ENCODE results near the gene CECR2.

The CECR2 gene

DNA sequence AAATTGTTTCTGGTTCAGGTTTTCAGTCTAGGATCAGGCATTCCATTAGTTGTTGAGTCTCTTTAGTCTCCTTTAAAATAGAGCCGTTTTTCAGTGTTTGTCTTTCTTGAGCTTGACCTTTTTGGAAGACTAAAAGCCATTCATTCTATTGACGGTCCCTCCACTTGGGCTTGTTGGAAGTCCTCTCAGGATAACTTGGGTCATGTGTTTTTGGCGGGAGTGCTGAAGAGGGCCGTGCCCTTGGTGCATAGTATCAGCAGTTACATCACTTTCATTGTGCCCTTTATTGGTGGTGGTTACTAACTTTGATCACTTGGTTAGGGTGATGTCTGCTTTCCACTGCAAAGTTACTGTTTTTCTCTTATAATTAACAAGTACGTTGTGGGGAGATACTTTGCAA lies 20.8 kb downstream of the CECR2 start:
- TF ChIP-seq TAF1 (IDR thresholded peaks at IDR 0.05; ENCODE audit: low read depth, low read length) (no peak), SPI1 (IDR thresholded peaks at IDR 0.05; ENCODE audit: low read depth, low read length) (no peak), PAX5 (IDR thresholded peaks at IDR 0.05; ENCODE audit: insufficient read depth, low read length, severe bottlenecking) (no peak)
- FAIRE-seq (no peak), DNase-seq (ENCODE audit: insufficient read length, low spot score) (no peak)

DNA sequence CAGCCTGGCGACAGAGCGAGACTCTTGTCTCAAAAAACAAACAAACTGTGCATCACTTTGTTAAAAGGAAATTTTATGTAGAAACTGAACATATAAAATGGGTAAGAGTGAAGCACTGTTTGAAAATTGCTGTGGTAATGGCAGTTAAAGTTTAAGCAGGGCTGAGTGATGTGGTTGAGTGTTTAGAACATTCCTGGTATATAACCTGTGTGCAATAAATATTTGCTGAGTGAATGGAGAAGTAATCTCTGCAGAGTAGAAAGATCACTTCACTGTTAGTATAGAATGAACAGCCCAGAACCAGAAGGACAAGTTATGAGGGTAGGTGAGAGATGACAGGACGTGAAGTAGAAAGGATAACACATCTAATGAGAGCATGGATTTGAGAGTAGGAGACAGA lies 27.3 kb downstream of the CECR2 start:
- TF ChIP-seq POLR2AphosphoS5 (IDR thresholded peaks at IDR 0.05; ENCODE audit: low read depth, low read length) (no peak), POLR2A (IDR thresholded peaks at IDR 0.05; ENCODE audit: low read depth, low read length) (no peak), SPI1 (IDR thresholded peaks at IDR 0.05; ENCODE audit: low read depth, low read length) (no peak), POU2F2 (IDR thresholded peaks at IDR 0.05; ENCODE audit: low read depth, low read length) (no peak), TAF1 (IDR thresholded peaks at IDR 0.05; ENCODE audit: low read depth, low read length) (no peak), PAX5 (IDR thresholded peaks at IDR 0.05; ENCODE audit: insufficient read depth, low read length, severe bottlenecking) (no peak)
- FAIRE-seq: no peak
- DNase-seq (ENCODE audit: insufficient read length, low spot score): no peak

DNA sequence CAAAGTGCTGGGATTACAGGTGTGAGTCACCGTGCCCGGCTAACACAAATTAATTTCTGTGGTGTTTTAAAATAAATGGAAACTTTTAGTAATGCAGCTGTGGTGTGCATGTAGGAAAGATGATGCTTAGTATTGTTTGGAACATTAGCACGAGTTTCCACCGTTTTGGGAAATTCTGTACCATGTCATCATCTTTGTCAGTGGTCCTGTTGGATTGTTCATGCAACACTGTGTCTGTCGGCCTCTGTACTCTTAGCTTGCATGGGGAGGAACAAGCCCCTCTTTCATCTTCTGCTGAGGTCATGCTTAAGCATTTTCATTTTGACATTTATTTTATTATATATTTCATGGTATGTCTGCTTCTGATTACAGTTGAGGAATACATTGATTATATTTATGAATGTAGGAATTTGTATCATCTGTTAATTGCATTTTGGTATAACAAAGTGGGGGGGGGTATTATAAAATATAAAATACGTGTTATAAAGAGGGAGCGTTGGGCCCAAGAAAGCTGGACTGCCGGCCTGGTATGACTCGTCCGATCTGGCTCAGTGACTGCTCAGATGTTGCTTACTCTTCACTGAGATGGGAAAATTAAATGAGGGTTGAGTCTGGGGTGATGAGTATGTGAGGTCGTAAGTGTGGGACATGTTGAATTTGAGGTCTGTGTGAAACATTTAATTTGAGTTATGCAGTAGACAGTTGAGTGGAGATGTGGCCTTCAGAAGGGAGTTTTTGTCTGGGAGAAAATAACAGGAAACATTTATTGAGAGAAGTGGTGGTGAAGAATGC lies 28.7 kb downstream of the CECR2 start:
- FAIRE-seq (no peak), DNase-seq (ENCODE audit: insufficient read length, low spot score) (no peak)
- TF ChIP-seq TAF1 (IDR thresholded peaks at IDR 0.05; ENCODE audit: low read depth, low read length) (no peak), POLR2A (IDR thresholded peaks at IDR 0.05; ENCODE audit: low read depth, low read length) (no peak), POU2F2 (IDR thresholded peaks at IDR 0.05; ENCODE audit: low read depth, low read length) (no peak), POLR2AphosphoS5 (IDR thresholded peaks at IDR 0.05; ENCODE audit: low read depth, low read length) (no peak), PAX5 (IDR thresholded peaks at IDR 0.05; ENCODE audit: insufficient read depth, low read length, severe bottlenecking) (no peak), SPI1 (IDR thresholded peaks at IDR 0.05; ENCODE audit: low read depth, low read length) (no peak)

DNA sequence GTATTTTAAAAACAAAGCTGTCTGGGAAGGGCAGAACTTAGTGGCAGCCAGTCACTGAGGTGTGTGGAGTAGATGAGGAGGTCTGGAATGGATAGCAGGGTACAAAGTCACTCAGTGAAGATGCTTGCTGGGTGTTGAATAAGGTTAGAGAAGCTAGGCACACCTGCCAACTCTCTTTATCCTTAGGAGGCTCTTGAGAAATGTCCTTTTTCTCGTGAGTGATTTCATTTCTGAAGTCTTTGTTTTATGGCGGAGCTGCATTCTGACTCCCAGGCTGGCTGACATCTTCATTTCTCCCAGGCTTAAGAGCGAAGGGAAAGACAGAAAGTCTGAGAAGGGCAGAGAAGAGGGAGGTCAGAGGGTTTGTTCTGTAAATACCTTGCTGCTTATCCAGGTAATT lies 31.0 kb downstream of the CECR2 start:
- TF ChIP-seq SPI1 (IDR thresholded peaks at IDR 0.05; ENCODE audit: low read depth, low read length): no peak
- no peak for TF ChIP-seq TAF1 (IDR thresholded peaks at IDR 0.05; ENCODE audit: low read depth, low read length)
- TF ChIP-seq POLR2A (IDR thresholded peaks at IDR 0.05; ENCODE audit: low read depth, low read length): no peak
- no peak for TF ChIP-seq PAX5 (IDR thresholded peaks at IDR 0.05; ENCODE audit: insufficient read depth, low read length, severe bottlenecking)
- no peak for TF ChIP-seq POU2F2 (IDR thresholded peaks at IDR 0.05; ENCODE audit: low read depth, low read length)
- TF ChIP-seq POLR2AphosphoS5 (IDR thresholded peaks at IDR 0.05; ENCODE audit: low read depth, low read length): no peak
- DNase-seq (ENCODE audit: insufficient read length, low spot score): no peak
- FAIRE-seq: no peak

DNA sequence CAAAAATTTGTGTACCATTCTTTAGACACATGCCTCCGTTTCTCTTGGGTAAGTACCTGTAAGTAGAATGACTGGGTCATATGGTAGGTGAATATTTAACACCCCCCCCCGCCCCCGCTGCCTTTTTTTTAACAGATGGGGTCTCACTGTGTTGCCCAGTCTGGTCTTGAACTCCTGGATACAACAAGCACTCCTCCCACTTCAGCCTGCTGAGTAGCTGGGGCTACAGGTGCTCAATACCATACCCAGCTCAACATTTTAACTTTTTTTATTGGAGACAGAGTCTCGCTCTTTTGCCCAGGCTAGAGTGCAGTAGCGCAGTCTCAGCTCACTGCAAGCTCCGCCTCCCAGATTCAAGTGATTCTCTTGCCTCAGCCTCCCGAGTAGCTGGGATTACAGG lies 32.5 kb downstream of the CECR2 start:
- FAIRE-seq: no peak
- no peak for DNase-seq (ENCODE audit: insufficient read length, low spot score)
- TF ChIP-seq TAF1 (IDR thresholded peaks at IDR 0.05; ENCODE audit: low read depth, low read length) (no peak), SPI1 (IDR thresholded peaks at IDR 0.05; ENCODE audit: low read depth, low read length) (no peak), POLR2A (IDR thresholded peaks at IDR 0.05; ENCODE audit: low read depth, low read length) (no peak), PAX5 (IDR thresholded peaks at IDR 0.05; ENCODE audit: insufficient read depth, low read length, severe bottlenecking) (no peak), POU2F2 (IDR thresholded peaks at IDR 0.05; ENCODE audit: low read depth, low read length) (no peak), POLR2AphosphoS5 (IDR thresholded peaks at IDR 0.05; ENCODE audit: low read depth, low read length) (no peak)

DNA sequence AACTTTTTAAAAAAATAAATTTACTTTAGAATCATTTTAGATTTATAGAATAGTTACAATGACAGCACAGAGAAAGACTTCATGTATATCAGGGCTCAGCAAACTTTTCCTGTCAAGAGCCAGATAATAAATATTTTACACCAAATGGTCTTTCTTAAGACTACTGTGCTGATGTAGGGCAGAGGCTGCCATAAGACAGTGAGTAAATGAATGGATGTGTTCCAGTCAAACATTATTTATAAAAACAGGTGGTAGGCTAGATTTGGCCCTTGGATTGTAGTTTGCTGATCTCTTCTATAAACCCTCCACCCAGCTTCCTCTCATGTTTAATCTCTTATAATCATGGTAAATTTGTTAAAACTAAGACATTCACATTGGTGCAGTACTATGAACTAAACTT lies 33.0 kb downstream of the CECR2 start:
- TF ChIP-seq TAF1 (IDR thresholded peaks at IDR 0.05; ENCODE audit: low read depth, low read length) (no peak), PAX5 (IDR thresholded peaks at IDR 0.05; ENCODE audit: insufficient read depth, low read length, severe bottlenecking) (no peak), SPI1 (IDR thresholded peaks at IDR 0.05; ENCODE audit: low read depth, low read length) (no peak), POU2F2 (IDR thresholded peaks at IDR 0.05; ENCODE audit: low read depth, low read length) (no peak), POLR2AphosphoS5 (IDR thresholded peaks at IDR 0.05; ENCODE audit: low read depth, low read length) (no peak)
- no peak for FAIRE-seq
- no peak for DNase-seq (ENCODE audit: insufficient read length, low spot score)

DNA sequence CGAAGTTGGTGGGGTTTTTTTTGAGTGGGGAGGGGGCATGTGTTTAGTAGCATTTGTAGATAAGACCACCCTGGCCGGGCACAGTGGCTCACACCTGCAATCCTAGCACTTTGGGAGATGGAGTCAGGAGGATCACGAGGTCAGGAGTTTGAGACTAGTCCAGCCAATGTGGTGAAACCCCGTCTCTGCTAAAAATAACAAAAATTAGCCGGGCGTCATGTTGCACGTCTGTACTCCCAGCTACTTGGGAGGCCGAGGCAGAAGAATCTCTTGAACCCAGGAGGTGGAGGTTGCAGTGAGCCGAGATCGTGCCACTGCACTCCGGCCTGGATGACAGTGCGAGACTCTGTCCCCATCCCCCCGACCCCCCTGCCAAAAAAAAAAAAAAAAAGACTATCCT lies 34.6 kb downstream of the CECR2 start:
- FAIRE-seq: no peak
- DNase-seq (ENCODE audit: insufficient read length, low spot score): no peak
- TF ChIP-seq POLR2AphosphoS5 (IDR thresholded peaks at IDR 0.05; ENCODE audit: low read depth, low read length) (no peak), PAX5 (IDR thresholded peaks at IDR 0.05; ENCODE audit: insufficient read depth, low read length, severe bottlenecking) (no peak), POU2F2 (IDR thresholded peaks at IDR 0.05; ENCODE audit: low read depth, low read length) (no peak), TAF1 (IDR thresholded peaks at IDR 0.05; ENCODE audit: low read depth, low read length) (no peak), SPI1 (IDR thresholded peaks at IDR 0.05; ENCODE audit: low read depth, low read length) (no peak), POLR2A (IDR thresholded peaks at IDR 0.05; ENCODE audit: low read depth, low read length) (no peak)

DNA sequence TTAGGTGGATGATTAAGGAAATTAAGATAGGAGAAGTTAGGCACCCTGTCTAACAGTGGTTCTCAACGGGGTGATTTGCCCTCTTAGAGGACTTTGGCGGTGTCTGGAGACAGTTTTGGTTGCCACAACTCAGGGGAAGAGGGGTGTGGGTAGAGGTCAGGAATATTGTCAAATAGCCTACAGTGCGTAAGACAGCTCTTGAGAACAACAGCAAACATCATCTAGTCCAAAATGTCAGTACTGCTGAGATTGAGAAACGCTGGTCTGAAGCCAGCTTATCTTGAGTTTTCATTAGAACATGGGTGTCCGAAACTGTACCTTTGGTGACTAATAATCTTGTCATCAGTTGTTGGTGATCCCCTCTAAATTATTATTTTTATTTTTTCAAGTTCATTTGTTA lies 38.4 kb downstream of the CECR2 start:
- no peak for DNase-seq (ENCODE audit: insufficient read length, low spot score)
- TF ChIP-seq PAX5 (IDR thresholded peaks at IDR 0.05; ENCODE audit: insufficient read depth, low read length, severe bottlenecking) (no peak), TAF1 (IDR thresholded peaks at IDR 0.05; ENCODE audit: low read depth, low read length) (no peak), POU2F2 (IDR thresholded peaks at IDR 0.05; ENCODE audit: low read depth, low read length) (no peak), SPI1 (IDR thresholded peaks at IDR 0.05; ENCODE audit: low read depth, low read length) (no peak), POLR2AphosphoS5 (IDR thresholded peaks at IDR 0.05; ENCODE audit: low read depth, low read length) (no peak), POLR2A (IDR thresholded peaks at IDR 0.05; ENCODE audit: low read depth, low read length) (no peak)
- no peak for FAIRE-seq

DNA sequence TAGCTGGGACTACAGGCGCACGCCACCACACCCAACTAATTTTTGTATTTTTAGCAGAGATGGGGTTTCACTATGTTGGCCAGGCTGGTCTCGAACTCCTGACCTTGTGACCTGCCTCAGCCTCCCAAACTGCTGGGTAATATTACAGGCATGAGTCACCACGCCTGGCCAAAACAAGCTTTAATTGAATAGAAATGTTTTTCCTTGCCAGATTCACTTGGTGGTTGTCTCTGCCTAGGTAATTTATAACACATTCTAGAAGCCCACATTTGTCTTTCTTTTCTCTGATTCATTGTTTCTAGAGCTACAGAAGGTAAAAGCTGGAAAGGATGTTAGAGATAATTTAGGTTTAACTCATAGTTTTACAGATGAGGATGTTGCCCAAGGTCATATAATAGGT lies 41.3 kb downstream of the CECR2 start:
- FAIRE-seq (no peak), DNase-seq (ENCODE audit: insufficient read length, low spot score) (no peak)
- TF ChIP-seq TAF1 (IDR thresholded peaks at IDR 0.05; ENCODE audit: low read depth, low read length): no peak
- TF ChIP-seq POLR2AphosphoS5 (IDR thresholded peaks at IDR 0.05; ENCODE audit: low read depth, low read length): no peak
- no peak for TF ChIP-seq PAX5 (IDR thresholded peaks at IDR 0.05; ENCODE audit: insufficient read depth, low read length, severe bottlenecking)
- no peak for TF ChIP-seq POU2F2 (IDR thresholded peaks at IDR 0.05; ENCODE audit: low read depth, low read length)
- no peak for TF ChIP-seq SPI1 (IDR thresholded peaks at IDR 0.05; ENCODE audit: low read depth, low read length)
- TF ChIP-seq POLR2A (IDR thresholded peaks at IDR 0.05; ENCODE audit: low read depth, low read length): no peak

DNA sequence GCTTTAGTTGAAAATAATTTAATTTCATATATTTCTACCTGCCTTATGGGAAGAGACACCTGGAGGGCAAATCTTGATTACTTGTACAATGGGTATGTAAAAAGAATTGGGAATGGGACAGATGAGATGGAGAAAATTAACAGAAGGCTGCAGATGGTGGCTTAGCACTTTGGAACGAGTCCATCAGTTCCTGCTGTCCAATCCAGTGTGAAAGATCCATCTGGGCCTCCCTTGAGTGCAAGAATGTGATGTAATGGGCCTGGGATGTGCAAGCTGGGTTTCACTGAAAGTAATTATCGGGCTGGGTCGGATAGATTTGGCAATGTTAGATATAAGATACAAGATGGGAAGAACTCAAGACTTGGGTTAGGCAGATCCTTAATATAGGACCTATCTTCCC lies 42.0 kb downstream of the CECR2 start:
- no peak for FAIRE-seq
- no peak for DNase-seq (ENCODE audit: insufficient read length, low spot score)
- TF ChIP-seq POLR2AphosphoS5 (IDR thresholded peaks at IDR 0.05; ENCODE audit: low read depth, low read length): no peak
- no peak for TF ChIP-seq POLR2A (IDR thresholded peaks at IDR 0.05; ENCODE audit: low read depth, low read length)
- TF ChIP-seq POU2F2 (IDR thresholded peaks at IDR 0.05; ENCODE audit: low read depth, low read length): no peak
- no peak for TF ChIP-seq PAX5 (IDR thresholded peaks at IDR 0.05; ENCODE audit: insufficient read depth, low read length, severe bottlenecking)
- TF ChIP-seq SPI1 (IDR thresholded peaks at IDR 0.05; ENCODE audit: low read depth, low read length): no peak
- TF ChIP-seq TAF1 (IDR thresholded peaks at IDR 0.05; ENCODE audit: low read depth, low read length): no peak
